AG04449 (cell line): ENCODE results near the gene CELSR1.
A peak's percentile ranks its signal among the peaks of the same experiment; 100 is the strongest.

ENCODE experiments used
- CTCF ChIA-PET: fragments of 350-600 bp; formaldehyde crosslinking; extraction: SDS; loops from one replicate; lab custom pipeline; 2021; ENCODE audit warnings: antibody characterized with exemption; lab: Yijun Ruan, JAX
- POLR2A ChIA-PET: fragments of 400-600, 350-600 bp; formaldehyde crosslinking; extraction: SDS; loops from one replicate; lab custom pipeline; 2020; ENCODE audit warnings: antibody characterized with exemption, inconsistent platforms; lab: Yijun Ruan, JAX
- DNase-seq: peaks from one replicate; pipeline ENCODE4 v3.0.0-alpha.2; 2010; ENCODE audit warnings: low read depth, low spot score
- H3K4me3 ChIP-seq: 2 replicates; pipeline ENCODE4 v1.5.1; 2011; ENCODE audit warnings: low read depth, mild to moderate bottlenecking, control low read depth, low read length
- CTCF ChIP-seq: IDR thresholded peaks from one replicate; pipeline ENCODE4 v1.5.1; 2011; ENCODE audit warnings: mild to moderate bottlenecking, moderate library complexity, low read length, control low read depth, inconsistent platforms; ENCODE audit not compliant: insufficient read depth; ENCODE audit errors: missing control alignments

CELSR1 gene

GRCh38 chr22:46444390-46444854, 93.0 kb downstream of the CELSR1 start:
- peak; percentile 8 for TF ChIP-seq CTCF
- no peak for DNase-seq
- POLR2A ChIA-PET: no interaction called here
- CTCF ChIA-PET: interaction anchor here (0.7 kb wide), 1 partner anchor 76 kb away, joined by 3 read pairs; no protein-coding TSS in a partner anchor
- H3K4me3 ChIP-seq: no peak overlapping the region

- POLR2A ChIA-PET: no interaction called here
- no peak for DNase-seq
- H3K4me3 ChIP-seq: no peak overlapping the region
- CTCF ChIA-PET: no interaction called here
- no peak for TF ChIP-seq CTCF
These were observed 93.5 kb downstream of the CELSR1 start for GRCh38 chr22:46443850-46444389.

GRCh38 chr22:46442217-46442853, 95.1 kb downstream of the CELSR1 start:
- POLR2A ChIA-PET: no interaction called here
- TF ChIP-seq CTCF: no peak
- CTCF ChIA-PET: interaction anchor here (0.8 kb wide), 1 partner anchor 10 kb away, joined by 3 read pairs; no protein-coding TSS in a partner anchor
- no peak overlapping the region for H3K4me3 ChIP-seq
- no peak for DNase-seq

DNA sequence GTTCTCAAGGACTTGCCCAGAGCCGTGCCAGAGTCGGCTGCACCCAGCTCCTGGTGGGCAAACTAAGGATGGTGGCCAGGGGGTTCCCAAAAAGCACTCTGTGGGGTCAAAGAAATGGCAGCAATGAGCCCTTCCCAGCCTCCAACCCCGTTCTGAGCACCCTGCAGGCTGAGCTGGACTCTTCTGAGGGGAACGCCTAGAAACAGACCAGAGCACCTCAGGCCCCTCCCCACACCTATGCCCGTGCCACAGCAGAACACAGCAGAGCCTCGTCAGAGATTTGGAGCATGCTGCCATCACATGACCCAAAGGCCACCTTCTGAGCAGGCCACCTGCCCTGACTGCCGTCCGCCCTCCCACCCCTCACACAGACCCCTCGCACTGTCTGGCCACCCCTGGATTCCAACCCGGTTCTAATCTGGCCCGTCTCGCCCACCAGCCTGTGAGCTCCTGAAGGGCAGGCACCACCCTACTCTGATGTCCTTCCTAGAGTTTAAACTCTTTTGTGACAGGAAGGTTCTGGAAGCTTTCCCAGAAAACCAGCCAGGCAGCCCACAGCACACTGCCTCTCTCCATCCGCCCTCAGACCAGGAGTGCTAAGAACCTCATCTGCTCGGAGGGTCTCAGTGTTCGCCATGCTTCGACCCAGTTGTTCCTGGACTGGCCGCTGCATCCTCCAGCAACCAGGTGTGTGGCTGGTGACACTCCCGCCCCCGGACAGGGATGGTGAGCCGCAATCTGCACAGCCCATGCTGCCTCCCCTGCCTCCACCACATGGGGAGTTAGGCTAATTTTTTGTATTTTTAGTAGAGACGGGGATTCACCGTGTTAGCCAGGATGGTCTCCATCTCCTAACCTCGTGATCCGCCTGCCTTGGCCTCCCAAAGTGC, 97.6 kb downstream of the CELSR1 start:
- no peak for TF ChIP-seq CTCF
- DNase-seq: no peak
- ChIA-PET CTCF (no interaction called here), POLR2A (no interaction called here)
- no peak overlapping the region for H3K4me3 ChIP-seq

DNA sequence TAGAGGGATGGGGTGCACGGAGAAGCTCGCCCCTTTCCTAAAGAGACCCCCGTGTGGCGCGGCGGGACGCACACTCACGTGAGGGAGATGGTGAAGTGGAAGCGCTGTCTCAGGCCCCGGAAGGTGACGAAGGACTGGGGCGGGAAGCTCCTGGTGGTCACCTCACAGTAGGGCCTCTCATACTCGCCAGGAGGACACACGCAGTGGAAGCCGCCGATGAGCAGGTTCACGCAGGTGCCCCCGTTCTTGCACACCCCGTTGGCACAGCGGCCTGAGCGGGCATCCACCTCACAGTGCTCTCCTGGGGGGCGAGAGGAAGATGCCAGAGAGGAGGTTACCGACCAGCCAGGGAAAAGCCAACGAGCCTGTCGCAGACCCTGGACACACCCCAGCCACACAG, 98.3 kb downstream of the CELSR1 start:
- no peak for TF ChIP-seq CTCF
- DNase-seq: no peak
- no peak overlapping the region for H3K4me3 ChIP-seq
- CTCF ChIA-PET: no interaction called here
- POLR2A ChIA-PET: no interaction called here
